ENCODE data around the gene TRNAU1AP.

- TF ChIP-seq TAF1 (IDR thresholded peaks at IDR 0.05; ENCODE audit: borderline replicate concordance, insufficient read depth, low read length) (no peak), REST (IDR thresholded peaks at IDR 0.05; ENCODE audit: insufficient read depth in 1 of 2, low read depth in 2 of 2, low read length in 2 of 2) (no peak), POLR2AphosphoS5 (IDR thresholded peaks at IDR 0.05; ENCODE audit: low read depth, low read length) (no peak), SIN3A (IDR thresholded peaks at IDR 0.05; ENCODE audit: borderline replicate concordance, insufficient read depth, low read length) (no peak)
Observed at GRCh38 chr1:28565040-28565439, 12.2 kb downstream of the TRNAU1AP start.

Measured in PFSK-1 (cell line).